H9 (cell line): ENCODE data around the gene CDK6. TPM values are rescaled to one million over a fixed set of nuclear protein-coding genes. Genes with fewer than 3 reads are reported as not detected.
A peak's percentile ranks its signal among the peaks of the same experiment; 100 is the strongest.

Experiments
- DNase-seq: peaks from one replicate; pipeline ENCODE4 v3.0.0-alpha.2; 2017
- H2AFZ ChIP-seq: one replicate; pipeline ENCODE4 v1.6.1; 2013; ENCODE audit warnings: mild to moderate bottlenecking, low read length, control low read depth, moderate library complexity
- H2AK5ac ChIP-seq: 2 replicates; pipeline ENCODE4 v1.6.1; 2013; ENCODE audit warnings: low read length, control low read depth, mixed read lengths; ENCODE audit not compliant: insufficient read length
- H2BK120ac ChIP-seq: one replicate; pipeline ENCODE4 v1.6.1; 2013; ENCODE audit warnings: low read depth, mild to moderate bottlenecking, low read length, control low read depth, inconsistent platforms; ENCODE audit not compliant: poor library complexity, severe bottlenecking
- H2BK12ac ChIP-seq: 2 replicates; pipeline ENCODE4 v1.6.1; 2013; ENCODE audit warnings: low read length, control low read depth, mixed read lengths, low read depth; ENCODE audit not compliant: insufficient read length
- H2BK15ac ChIP-seq: 2 replicates; pipeline ENCODE4 v1.6.1; 2013; ENCODE audit warnings: low read depth, low read length, control low read depth
- H2BK20ac ChIP-seq: one replicate; pipeline ENCODE4 v1.6.1; 2013; ENCODE audit warnings: low read depth, mild to moderate bottlenecking, low read length, control low read depth, inconsistent platforms; ENCODE audit not compliant: poor library complexity, severe bottlenecking
- H2BK5ac ChIP-seq: 2 replicates; pipeline ENCODE4 v1.6.1; 2013; ENCODE audit warnings: low read length, control low read depth, mixed read lengths; ENCODE audit not compliant: insufficient read length
- H3K14ac ChIP-seq: 2 replicates; pipeline ENCODE4 v1.6.1; 2013; ENCODE audit warnings: low read length, control low read depth; ENCODE audit not compliant: insufficient read depth
- H3K18ac ChIP-seq: 2 replicates; pipeline ENCODE4 v1.6.1; 2013; ENCODE audit warnings: low read depth, mild to moderate bottlenecking, mixed read lengths, low read length, control low read depth; ENCODE audit not compliant: insufficient read length
- H3K23ac ChIP-seq: 2 replicates; pipeline ENCODE4 v1.6.1; 2013; ENCODE audit warnings: low read length, control low read depth, mixed read lengths, low read depth; ENCODE audit not compliant: insufficient read length
- H3K23me2 ChIP-seq: 2 replicates; pipeline ENCODE4 v1.6.1; 2013; ENCODE audit warnings: low read depth, mild to moderate bottlenecking, mixed read lengths, low read length, control low read depth; ENCODE audit not compliant: insufficient read length, poor library complexity, severe bottlenecking
- H3K27ac ChIP-seq: 2 replicates; pipeline ENCODE4 v1.5.1; 2013; ENCODE audit warnings: low read length, control low read depth, mixed read lengths, low read depth; ENCODE audit not compliant: insufficient read length
- H3K27me3 ChIP-seq: 2 replicates; pipeline ENCODE4 v1.6.1; 2013; ENCODE audit warnings: low read length, control low read depth, inconsistent platforms; ENCODE audit not compliant: insufficient read depth
- H3K4ac ChIP-seq: 2 replicates; pipeline ENCODE4 v1.6.1; 2013; ENCODE audit warnings: low read depth, mild to moderate bottlenecking, control low read depth, inconsistent platforms, low read length, moderate library complexity
- H3K4me1 ChIP-seq: 2 replicates; pipeline ENCODE4 v1.6.1; 2013; ENCODE audit warnings: low read length, control low read depth, inconsistent platforms; ENCODE audit not compliant: insufficient read depth
- H3K4me2 ChIP-seq: 2 replicates; pipeline ENCODE4 v1.6.1; 2013; ENCODE audit warnings: low read length, control low read depth, mixed read lengths; ENCODE audit not compliant: insufficient read length, insufficient read depth
- H3K56ac ChIP-seq: 2 replicates; pipeline ENCODE4 v1.6.1; 2013; ENCODE audit warnings: low read depth, mild to moderate bottlenecking, mixed read lengths, low read length, control low read depth; ENCODE audit not compliant: insufficient read length
- H3K79me1 ChIP-seq: 2 replicates; pipeline ENCODE4 v1.6.1; 2013; ENCODE audit warnings: low read depth, mild to moderate bottlenecking, moderate library complexity, low read length, control low read depth, inconsistent platforms; ENCODE audit not compliant: insufficient read depth, poor library complexity, severe bottlenecking
- H3K79me2 ChIP-seq: 2 replicates; pipeline ENCODE4 v1.6.1; 2013; ENCODE audit warnings: low read length, control low read depth, inconsistent platforms; ENCODE audit not compliant: insufficient read depth
- H3K9ac ChIP-seq: 2 replicates; pipeline ENCODE4 v1.6.1; 2013; ENCODE audit warnings: low read length, control low read depth, mixed read lengths; ENCODE audit not compliant: insufficient read length; ENCODE audit errors: extremely low read depth
- H3K9me3 ChIP-seq: one replicate; pipeline ENCODE4 v1.6.1; 2013; ENCODE audit warnings: low read depth, low read length, inconsistent platforms; ENCODE audit not compliant: control insufficient read depth
- H3T11ph ChIP-seq: one replicate; pipeline ENCODE4 v1.6.1; 2013; ENCODE audit warnings: mild to moderate bottlenecking, low read length, control low read depth, inconsistent platforms
- H4K20me1 ChIP-seq: one replicate; pipeline ENCODE4 v1.6.1; 2013; ENCODE audit not compliant: control insufficient read depth, insufficient read length, insufficient read depth
- H4K5ac ChIP-seq: 2 replicates; pipeline ENCODE4 v1.6.1; 2013; ENCODE audit warnings: low read depth, mild to moderate bottlenecking, mixed read lengths, low read length, control low read depth; ENCODE audit not compliant: insufficient read length
- H4K8ac ChIP-seq: replicated peaks from 2 replicates; pipeline ENCODE4 v1.6.1; 2013; ENCODE audit warnings: low read length, control low read depth, mixed read lengths, low read depth; ENCODE audit not compliant: insufficient read length
- H4K91ac ChIP-seq: 2 replicates; pipeline ENCODE4 v1.6.1; 2013; ENCODE audit warnings: low read depth, mild to moderate bottlenecking, moderate library complexity, mixed read lengths, low read length, control low read depth; ENCODE audit not compliant: insufficient read length
- H3K27ac Mint-ChIP-seq, 3 experiments: 2 replicates in 2 of 3; 3 replicates in 1 of 3; pipeline ENCODE4 v1.8.0; 2020 to 2021; ENCODE audit warnings: mixed read lengths in 3 of 3, mild to moderate bottlenecking in 1 of 3, moderate library complexity in 1 of 3
- H3K27me3 Mint-ChIP-seq: 2 replicates; pipeline ENCODE4 v1.8.0; 2021; ENCODE audit warnings: low read depth, mild to moderate bottlenecking, moderate library complexity, mixed read lengths
- H3K36me3 Mint-ChIP-seq, 3 experiments: 2 replicates in 2 of 3; 3 replicates in 1 of 3; pipeline ENCODE4 v1.8.0; 2020 to 2021; ENCODE audit warnings: low read depth in 3 of 3, mixed read lengths in 3 of 3; ENCODE audit not compliant: insufficient read depth in 1 of 3
- H3K4me1 Mint-ChIP-seq, 2 experiments: 2 replicates each; pipeline ENCODE4 v1.8.0; 2020; ENCODE audit warnings: mixed read lengths in 2 of 2
- H3K4me3 Mint-ChIP-seq, 2 experiments: 2 replicates in 1 of 2; 3 replicates in 1 of 2; pipeline ENCODE4 v1.8.0; 2020 to 2021; ENCODE audit warnings: mild to moderate bottlenecking in 2 of 2, mixed read lengths in 2 of 2, moderate library complexity in 1 of 2
- H3K9me3 Mint-ChIP-seq, 2 experiments: 2 replicates in 1 of 2; 3 replicates in 1 of 2; pipeline ENCODE4 v1.8.0; 2020; ENCODE audit warnings: mild to moderate bottlenecking in 2 of 2, mixed read lengths in 2 of 2, moderate library complexity in 1 of 2
- CTCF ChIP-seq: fragments of 200-600 bp; sonication (generic); conservative IDR thresholded peaks from 3 replicates; pipeline ENCODE4 v1.8.0; 2021; ENCODE audit warnings: antibody characterized with exemption, mild to moderate bottlenecking
- WGBS: extraction: QIAGEN DNeasy Blood & Tissue Kit; methylation state at CpG from one replicate; pipeline ENCODE4 v1.1.7; 2013; ENCODE audit warnings: missing lambda C conversion rate, low lambda C conversion rate, mixed read lengths; ENCODE audit not compliant: insufficient read length; ENCODE audit errors: extremely low coverage; 5-methylcytosine and 5-hydroxymethylcytosine counted together
- total RNA-seq: library from RNA; stranded (reverse); gene quantifications from 2 replicates; pipeline ENCODE4 v1.2.1, GENCODE V29; 2021

CDK6 gene
- total RNA-seq, 1 experiment from 2014 or later = 30.0 TPM

- Histone ChIP-seq H3K27me3 (no peaks in the 10 kb centered on the region), H3K23me2 (no peaks in the 10 kb centered on the region), H4K5ac (peak overlapping the region; percentile 57), H2BK5ac (peak overlapping the region; percentile 71), H4K8ac (no peak overlapping the region), H3K9ac (no peak overlapping the region), H3K56ac (no peak overlapping the region), H2AFZ (no peak overlapping the region), H3K23ac (no peak overlapping the region), H3K9me3 (no peaks in the 10 kb centered on the region), H4K91ac (no peak overlapping the region), H3T11ph (no peak overlapping the region), H4K20me1 (no peaks in the 10 kb centered on the region), H3K4me2 (peak overlapping the region; percentile 25), H3K4me1 (peaks cover 15% of the 10 kb centered on the region), H2BK15ac (no peak overlapping the region), H3K27ac (peak overlapping the region; percentile 59), H2BK120ac (no peak overlapping the region), H3K14ac (no peak overlapping the region), H2BK12ac (no peak overlapping the region), H3K18ac (no peak overlapping the region), H3K79me1 (no peaks in the 10 kb centered on the region), H2BK20ac (no peak overlapping the region), H3K79me2 (no peaks in the 10 kb centered on the region), H3K4ac (no peak overlapping the region), H2AK5ac (no peak overlapping the region)
- H3K27me3 Mint-ChIP-seq = no peaks in the 10 kb centered on the region
- H3K27ac Mint-ChIP-seq = peak overlapping the region; percentile 88 to 98 (median 97)
- H3K36me3 Mint-ChIP-seq = peaks cover 0 to 18% (median 0%) of the 10 kb centered on the region in 3 experiments; a peak in 3 of 7 replicates
- peak; percentile 84 for DNase-seq
- H3K9me3 Mint-ChIP-seq = no peaks in the 10 kb centered on the region
- H3K4me1 Mint-ChIP-seq = peaks cover 80% of the 10 kb centered on the region in 2 experiments
- TF ChIP-seq CTCF = no peak
- peak overlapping the region; percentile 27 to 64 for H3K4me3 Mint-ChIP-seq
- no CpG with 5 or more reads among the region's 4 CpGs for WGBS
Measured at GRCh38 chr7:92763636-92764423, 72.5 kb downstream of the CDK6 start.
